ENCODE results near the gene ASMT.
"Not testable (repeated sequence)": the region's sequence is repeated elsewhere in the genome, so short reads cannot be mapped to it uniquely, and the experiment has no call there.

Gene ASMT, protein sequence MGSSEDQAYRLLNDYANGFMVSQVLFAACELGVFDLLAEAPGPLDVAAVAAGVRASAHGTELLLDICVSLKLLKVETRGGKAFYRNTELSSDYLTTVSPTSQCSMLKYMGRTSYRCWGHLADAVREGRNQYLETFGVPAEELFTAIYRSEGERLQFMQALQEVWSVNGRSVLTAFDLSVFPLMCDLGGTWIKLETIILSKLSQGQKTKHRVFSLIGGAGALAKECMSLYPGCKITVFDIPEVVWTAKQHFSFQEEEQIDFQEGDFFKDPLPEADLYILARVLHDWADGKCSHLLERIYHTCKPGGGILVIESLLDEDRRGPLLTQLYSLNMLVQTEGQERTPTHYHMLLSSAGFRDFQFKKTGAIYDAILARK

GRCh38 chrX:1614927-1615326 lies at the start of gene ASMT:
ASMT (plus strand) TSS chrX:1615059; CDS start chrX:1615200, 141 bp downstream.
- DNase-seq (ENCODE audit: low spot score), result no peak

- DNase-seq (ENCODE audit: low spot score), result not testable (repeated sequence)
Measured at GRCh38 chrX:1574181-1574580, 40.7 kb upstream of the ASMT start.

- DNase-seq (ENCODE audit: low spot score), result peak; percentile 37
Measured at GRCh38 chrX:1576201-1576992, 38.5 kb upstream of the ASMT start.

- no peak for DNase-seq (ENCODE audit: low spot score)
Measured at GRCh38 chrX:1577845-1578244, 37.0 kb upstream of the ASMT start.

DNA sequence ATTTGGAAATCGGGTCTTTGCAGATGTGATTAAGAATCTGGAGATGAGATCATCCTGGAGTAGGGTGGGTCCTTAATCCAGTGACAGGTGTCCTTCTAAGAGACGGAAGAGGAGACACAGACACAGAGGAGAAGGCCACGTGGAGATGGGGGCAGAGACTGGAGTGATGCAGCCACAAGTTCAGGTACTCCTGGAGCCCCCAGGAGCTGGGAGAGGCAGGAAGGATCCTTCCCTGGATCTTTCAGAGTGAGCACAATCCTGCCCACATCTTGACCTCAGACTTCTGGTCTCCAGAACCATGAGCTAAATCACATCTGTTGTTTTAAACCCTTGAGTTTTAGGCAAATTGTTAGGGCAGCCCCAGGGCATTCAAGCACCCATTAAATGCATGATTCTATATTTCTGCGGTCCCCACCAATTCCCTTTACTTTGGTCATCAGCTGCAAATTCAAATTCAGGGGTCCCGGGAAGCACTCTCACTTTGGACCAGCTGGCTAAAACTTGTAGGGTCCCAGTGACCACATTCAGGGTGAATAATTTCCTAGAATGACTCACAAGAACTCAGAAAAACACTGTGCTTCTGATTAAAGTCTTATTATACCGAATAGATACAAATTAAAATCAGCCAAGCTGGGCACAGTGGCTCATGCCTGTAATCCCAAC lies 36.2 kb upstream of the ASMT start:
- DNase-seq (ENCODE audit: low spot score), result no peak

DNA sequence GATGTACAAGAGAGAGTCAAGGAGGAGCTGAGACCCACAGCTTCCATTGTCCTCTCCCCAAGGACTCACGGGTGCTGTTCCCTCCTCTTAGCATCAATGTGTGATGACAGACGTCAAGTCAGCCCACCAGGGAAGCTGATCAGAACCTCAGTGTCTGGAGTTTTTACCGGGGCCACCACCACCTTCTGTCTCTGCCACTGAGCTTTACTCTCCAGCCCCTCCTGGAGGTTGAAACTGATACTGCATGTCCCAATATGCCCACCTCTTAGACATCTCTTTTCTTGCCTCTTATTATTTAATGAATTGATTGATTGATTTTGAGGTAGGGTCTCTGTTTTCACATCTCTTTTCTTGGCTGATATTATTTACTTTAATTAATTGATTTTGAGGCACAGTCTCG lies 33.7 kb upstream of the ASMT start:
- DNase-seq (ENCODE audit: low spot score), result peak; percentile 85

GRCh38 chrX:1582686-1583437 lies 32.0 kb upstream of the ASMT start:
- DNase-seq (ENCODE audit: low spot score), result peak; percentile 90

DNA sequence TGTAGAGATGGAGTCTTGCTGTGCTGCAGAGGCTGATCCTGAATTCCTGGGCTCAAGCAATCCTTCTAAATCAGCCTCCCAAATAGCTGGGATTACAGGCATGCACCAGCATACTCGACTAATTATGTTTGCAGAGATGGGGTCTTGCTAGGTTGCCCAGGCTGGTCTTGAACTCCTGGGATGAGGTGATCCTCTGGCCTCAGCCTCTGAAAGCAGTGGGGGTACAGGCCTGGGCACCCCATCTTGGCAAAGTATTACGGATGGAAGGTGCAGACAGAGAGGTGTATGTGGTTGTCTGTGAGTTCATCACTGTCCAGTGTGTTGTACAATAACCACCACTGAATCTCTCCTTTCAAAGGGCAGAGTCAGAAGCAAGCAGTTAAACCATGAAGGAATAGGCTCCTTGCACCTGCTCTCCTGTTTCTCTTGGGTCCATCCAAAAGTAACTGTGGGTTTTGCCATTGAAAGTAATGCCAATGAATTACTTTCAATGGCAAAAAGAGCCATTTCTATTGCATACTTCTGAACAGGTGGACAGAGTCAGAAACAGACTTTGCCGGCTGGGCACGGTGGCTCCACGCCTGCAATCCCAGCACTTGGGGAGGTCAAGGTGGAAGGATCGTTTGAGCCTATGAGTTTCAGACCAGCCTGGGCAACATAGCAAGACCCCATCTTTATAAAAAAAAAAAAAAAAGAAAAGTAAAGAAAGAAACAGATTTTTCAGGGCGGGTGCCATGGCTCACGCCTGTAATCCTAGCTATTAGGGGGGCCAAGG lies 30.4 kb upstream of the ASMT start:
- DNase-seq (ENCODE audit: low spot score), result no peak

DNA sequence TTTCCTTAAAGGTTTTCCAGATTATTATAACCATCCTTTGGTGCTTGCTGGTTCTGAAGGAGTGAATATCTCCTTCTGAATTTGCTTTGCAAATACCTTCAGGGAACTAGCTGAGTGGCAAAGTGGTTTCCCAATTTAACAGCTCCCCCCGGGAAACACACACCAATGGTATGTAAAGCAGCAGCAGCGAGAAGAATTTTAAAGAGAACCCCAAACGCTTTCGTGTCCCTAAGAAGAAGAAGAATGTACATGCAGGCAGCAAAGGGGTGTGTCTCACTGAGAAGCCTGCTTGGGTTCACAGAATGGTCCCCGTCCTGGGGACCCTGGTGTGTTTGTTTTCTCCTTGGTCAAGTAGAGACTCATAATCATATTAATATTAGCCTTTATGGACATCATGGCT lies 27.7 kb upstream of the ASMT start:
- no peak for DNase-seq (ENCODE audit: low spot score)

DNA sequence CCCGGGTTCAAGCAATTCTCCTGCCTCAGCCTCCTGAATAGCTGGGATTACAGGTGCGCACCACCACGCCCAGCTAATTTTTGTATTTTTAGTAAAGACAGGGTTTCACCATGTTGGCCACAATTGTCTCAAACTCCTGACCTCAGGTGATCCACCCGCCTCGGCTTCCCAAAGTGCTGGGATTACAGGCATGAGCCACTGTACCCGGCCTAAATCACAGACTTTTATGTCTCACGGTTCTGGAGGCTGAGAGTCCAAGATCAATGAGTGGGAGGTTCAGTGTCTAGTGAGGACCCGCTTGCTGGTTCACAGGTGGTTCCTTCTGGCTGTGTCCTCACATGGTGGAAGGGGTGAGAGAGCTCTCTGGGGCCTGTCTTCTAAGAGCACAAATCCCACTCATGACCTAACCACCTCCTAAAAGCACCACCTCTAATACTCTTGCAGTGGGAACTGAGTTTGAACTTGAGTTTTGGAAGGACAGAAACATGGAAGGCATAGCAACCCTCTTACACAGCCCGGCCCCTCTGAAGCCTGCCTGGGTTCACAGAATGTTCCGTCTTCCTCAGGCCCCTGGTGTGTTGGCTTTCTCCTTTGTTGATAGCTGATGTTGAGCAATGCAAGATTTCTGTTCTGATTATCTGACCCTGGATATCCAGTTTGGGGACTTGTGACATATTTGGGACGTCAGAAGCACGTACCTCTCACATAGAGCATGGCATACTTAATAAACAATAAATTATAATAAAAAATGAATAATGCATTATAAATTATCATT lies 25.3 kb upstream of the ASMT start:
- no peak for DNase-seq (ENCODE audit: low spot score)

- peak; percentile 99 for DNase-seq (ENCODE audit: low spot score)
Measured at GRCh38 chrX:1591102-1591862, 23.6 kb upstream of the ASMT start, which contains the start of gene AKAP17A. AKAP17A (plus strand) TSS chrX:1591604; CDS start chrX:1593463, 1,859 bp downstream.

DNA sequence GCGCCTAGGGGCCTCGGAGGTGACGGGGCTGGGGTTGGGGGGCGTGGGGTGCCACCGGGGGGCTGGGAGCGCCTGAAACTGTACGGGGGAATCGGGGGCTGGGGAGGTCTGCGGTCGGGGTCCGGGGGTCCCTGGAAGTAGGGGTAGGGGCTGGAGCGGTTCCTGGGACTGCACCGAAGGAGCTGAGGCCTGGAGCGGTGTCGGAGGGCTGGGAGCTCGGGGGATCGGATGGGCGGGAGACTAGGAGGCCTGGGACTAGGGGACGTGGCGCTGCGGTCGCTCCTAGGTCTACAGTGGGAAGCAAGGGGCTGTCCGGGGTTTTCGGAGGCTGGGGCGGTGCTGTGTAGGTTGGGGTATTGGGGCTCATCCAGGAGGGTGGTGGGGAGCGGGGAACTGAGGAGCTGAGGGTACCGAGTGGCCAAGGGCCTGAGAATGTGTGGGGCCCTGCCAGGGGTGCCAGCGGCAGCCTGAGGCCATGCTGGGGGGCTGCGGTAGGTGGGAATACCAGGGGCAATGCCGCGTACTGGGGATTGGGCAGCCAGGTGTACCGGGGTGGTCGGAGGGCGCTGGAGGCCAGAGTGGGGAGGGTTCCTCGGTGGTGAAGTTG lies 22.9 kb upstream of the ASMT start:
- no peak for DNase-seq (ENCODE audit: low spot score)

- DNase-seq (ENCODE audit: low spot score), result peak; percentile 29
Measured at GRCh38 chrX:1592470-1593142, 22.3 kb upstream of the ASMT start.

- no peak for DNase-seq (ENCODE audit: low spot score)
Measured at GRCh38 chrX:1593286-1594271, 21.3 kb upstream of the ASMT start.

DNA sequence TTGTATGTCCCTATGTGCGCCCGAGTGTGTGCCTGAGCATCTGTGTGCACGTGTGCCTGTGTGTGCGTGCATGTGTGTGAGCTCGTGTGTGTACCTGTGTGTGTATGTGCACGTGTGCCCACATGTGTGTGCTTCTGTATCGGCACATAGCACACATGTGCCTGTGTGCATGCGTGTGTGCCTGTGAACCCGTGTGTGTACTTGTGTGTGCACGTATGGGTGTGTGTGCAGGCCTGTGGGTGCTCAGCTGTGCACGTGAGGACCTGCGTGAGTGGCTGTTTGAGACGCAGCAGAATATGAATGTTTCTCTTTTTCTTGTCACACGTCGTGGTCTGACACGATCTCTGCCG lies 19.2 kb upstream of the ASMT start:
- no peak for DNase-seq (ENCODE audit: low spot score)

- no peak for DNase-seq (ENCODE audit: low spot score)
Measured at GRCh38 chrX:1596676-1597344, 18.0 kb upstream of the ASMT start.

Data from activated CD4-positive, alpha-beta T cell treated with anti-CD3 and anti-CD28 coated beads, Interleukin-2, Interleukin-4, amounts not matched to agents 100 ng/mL and 50 ng/mL, durations not matched to agents 16 hours and 8 hours (primary cell).